HG02571 (cell line): ENCODE measurements around the gene RELCH.

Experiments used
- ATAC-seq: cut with Tn5 transposase; IDR thresholded peaks from one replicate; pipeline ENCODE4 v1.9.1; 2021; ENCODE audit warnings: mild to moderate bottlenecking, moderate library complexity; ENCODE audit not compliant: unreplicated experiment

The RELCH gene

GRCh38 chr18:62323483-62324180 is 136.6 kb downstream of the RELCH start:
- ATAC-seq = no peak

- no peak for ATAC-seq
Observed at GRCh38 chr18:62324181-62324828, 137.2 kb downstream of the RELCH start.

- peak; percentile 74 for ATAC-seq
Observed at GRCh38 chr18:62324917-62325805, 138.1 kb downstream of the RELCH start, which contains the start of gene TNFRSF11A. TSS of gene TNFRSF11A (plus strand) at chr18:62325310. CDS start at chr18:62325353, 43 bp downstream.

- peak; percentile 23 for ATAC-seq
Observed at GRCh38 chr18:62325806-62326645, 139.0 kb downstream of the RELCH start.

- ATAC-seq = no peak
Observed at GRCh38 chr18:62326646-62327348, 139.7 kb downstream of the RELCH start.

GRCh38 chr18:62327977-62328376 is 140.9 kb downstream of the RELCH start:
- no peak for ATAC-seq

GRCh38 chr18:62328586-62329525 is 141.8 kb downstream of the RELCH start:
- no peak for ATAC-seq

- no peak for ATAC-seq
Observed at GRCh38 chr18:62329691-62330454, 142.8 kb downstream of the RELCH start.

- ATAC-seq = no peak
Observed at GRCh38 chr18:62330650-62331049, 143.6 kb downstream of the RELCH start.

GRCh38 chr18:62331581-62332356 is 144.7 kb downstream of the RELCH start:
- no peak for ATAC-seq

GRCh38 chr18:62332431-62332830 is 145.4 kb downstream of the RELCH start:
- no peak for ATAC-seq

- no peak for ATAC-seq
Observed at GRCh38 chr18:62332964-62333695, 146.1 kb downstream of the RELCH start.

- ATAC-seq = no peak
Observed at GRCh38 chr18:62334120-62334519, 147.1 kb downstream of the RELCH start.

- ATAC-seq = no peak
Observed at GRCh38 chr18:62335494-62335893, 148.4 kb downstream of the RELCH start.

- no peak for ATAC-seq
Observed at GRCh38 chr18:62336618-62337017, 149.6 kb downstream of the RELCH start.

- no peak for ATAC-seq
Observed at GRCh38 chr18:62337336-62337735, 150.3 kb downstream of the RELCH start.
